Omental fat pad (tissue), 4 donors: ENCODE data around the gene BIRC7. TPM values are rescaled to one million over a fixed set of nuclear protein-coding genes. Genes with fewer than 3 reads are reported as not detected.

Experiments
- ATAC-seq: fragments of 150-250 bp; one replicate; pipeline ENCODE4 v1.9.1; 2016; ENCODE audit warnings: mild to moderate bottlenecking, moderate library complexity; ENCODE audit not compliant: low FRiP score
- DNase-seq: peaks from one replicate; pipeline ENCODE4 v3.0.0-alpha.2; 2019; ENCODE audit warnings: low spot score
- CTCF ChIP-seq, 3 donors: fragments of 450-650 bp; IDR thresholded peaks; one replicate each; pipeline ENCODE4 v1.5.1; 2016 to 2017; ENCODE audit warnings: antibody characterized with exemption in 3 of 3, mild to moderate bottlenecking in 3 of 3, moderate library complexity in 2 of 3
- total RNA-seq, 4 donors: library from RNA; depleted of rRNA; stranded (reverse); fragments of >200 nt; gene quantifications; one replicate each; pipeline ENCODE4 v1.1.0, GENCODE V29; 2016

BIRC7 gene
- total RNA-seq, 4 donors from 2014 or later = 0.48 to 3.0 TPM; not detected in 2

DNA sequence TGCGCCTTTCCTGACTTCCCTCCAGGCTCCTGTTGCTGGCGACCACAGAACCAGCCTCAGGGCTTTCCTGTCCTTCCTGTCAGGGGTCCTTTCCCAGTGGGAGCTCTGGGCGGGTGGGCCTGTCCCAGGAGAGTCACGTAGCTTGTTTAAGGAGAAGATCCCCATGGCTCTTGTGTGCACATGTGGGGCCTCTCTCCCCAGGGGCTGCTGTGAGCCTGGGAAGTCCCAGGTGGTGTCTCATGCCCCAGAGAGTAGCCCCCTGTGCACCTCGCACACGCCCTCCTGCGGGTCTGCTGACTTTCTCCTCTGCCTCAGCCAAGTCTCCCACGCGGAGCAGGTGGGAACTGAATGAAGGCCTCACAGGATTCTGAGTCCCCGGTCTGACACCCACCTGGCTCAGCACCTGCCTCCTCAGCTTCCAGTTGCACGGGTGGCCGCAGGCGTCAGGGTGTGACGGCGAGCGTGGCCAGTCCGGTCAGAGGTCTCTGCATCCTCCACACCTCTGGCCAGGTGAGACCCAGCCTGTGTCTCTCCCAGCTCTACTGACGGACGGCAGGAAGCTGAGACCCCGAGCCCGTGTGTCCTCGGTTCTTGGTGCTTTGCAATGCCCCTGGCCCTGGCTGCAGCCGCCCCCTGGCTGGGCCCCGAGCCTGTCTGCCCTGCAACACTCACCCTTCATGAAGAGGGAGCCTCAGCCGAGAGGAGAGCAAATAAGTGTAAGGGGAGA lies 24.2 kb downstream of the BIRC7 start:
- DNase-seq (no peak), ATAC-seq (no peak)
- no peak for TF ChIP-seq CTCF (IDR thresholded peaks at IDR 0.05)

GRCh38 chr20:63260521-63260920 lies 24.8 kb downstream of the BIRC7 start:
- TF ChIP-seq CTCF (IDR thresholded peaks at IDR 0.05) = no peak
- DNase-seq (no peak), ATAC-seq (no peak)

DNA sequence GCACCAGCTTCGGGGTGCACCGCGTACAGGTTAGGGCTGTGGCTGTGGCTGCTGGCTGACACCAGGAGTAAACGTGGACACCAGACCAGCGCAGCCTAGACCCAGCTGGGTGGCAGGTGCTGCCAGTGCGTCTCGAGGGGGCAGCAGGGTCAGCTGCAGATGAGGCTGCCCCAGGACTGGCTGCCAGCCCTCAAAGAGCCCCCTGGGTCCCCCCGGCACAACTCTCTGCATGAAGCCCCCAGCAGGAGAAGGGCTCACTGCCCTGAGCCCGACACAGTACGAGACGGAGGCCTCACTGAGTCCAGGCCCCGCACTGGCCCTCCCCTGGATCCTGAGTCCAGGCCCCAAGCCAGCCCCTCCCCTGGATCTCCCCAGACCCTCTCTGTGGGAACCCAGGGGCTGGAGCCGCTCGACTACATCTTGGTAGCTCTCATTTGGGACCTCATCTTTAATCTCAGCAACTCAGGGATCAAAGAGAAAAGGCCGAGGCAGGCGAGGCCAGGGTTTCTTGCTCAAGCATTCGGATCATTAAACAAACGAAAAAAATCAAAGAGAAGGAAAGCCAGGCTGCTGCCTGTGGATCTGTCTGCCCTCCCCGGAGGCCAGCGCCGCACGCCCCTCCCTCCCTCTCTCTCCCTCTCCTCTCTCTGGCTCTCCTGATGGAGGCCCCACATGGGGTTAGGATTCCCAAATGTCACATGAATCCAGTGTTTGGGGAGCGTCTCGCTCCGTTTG lies 25.5 kb downstream of the BIRC7 start:
- TF ChIP-seq CTCF (IDR thresholded peaks at IDR 0.05) = no peak
- DNase-seq (no peak), ATAC-seq (no peak)

DNA sequence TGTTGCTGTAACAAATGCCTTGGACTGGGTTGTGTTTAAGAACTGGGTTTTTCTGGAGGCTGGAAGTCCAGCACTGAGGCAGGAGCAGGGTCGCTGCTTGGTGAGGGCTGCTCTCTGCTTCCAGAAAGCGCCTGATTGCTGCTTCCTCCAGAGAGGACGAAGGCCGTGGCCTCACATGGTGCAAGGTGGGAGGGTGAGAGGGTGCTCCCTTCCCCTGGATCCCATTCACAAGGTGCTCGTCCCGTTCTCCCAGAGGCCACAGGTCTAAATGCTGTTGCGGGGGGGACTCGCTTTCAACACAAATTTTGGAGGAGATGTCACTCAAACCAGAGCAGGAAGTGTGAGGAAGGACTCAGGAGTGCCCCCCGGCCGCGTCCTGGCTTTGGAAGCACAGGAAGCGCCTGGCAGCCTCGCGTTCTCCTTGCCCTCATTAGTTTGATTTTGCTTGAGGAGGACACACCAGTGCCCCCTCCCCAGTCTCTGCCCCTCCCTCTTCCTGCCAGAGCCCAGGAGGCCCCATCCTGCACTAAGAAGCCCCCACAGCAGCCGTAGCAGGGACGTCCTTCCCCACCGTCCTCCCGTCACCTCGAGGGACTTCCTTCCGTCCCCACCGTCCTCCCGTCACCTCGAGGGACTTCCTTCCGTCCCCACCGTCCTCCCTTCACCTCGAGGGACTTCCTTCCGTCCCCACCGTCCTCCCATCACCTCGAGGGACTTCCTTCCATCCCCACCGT lies 26.3 kb downstream of the BIRC7 start:
- no peak for TF ChIP-seq CTCF (IDR thresholded peaks at IDR 0.05)
- no peak for ATAC-seq
- no peak for DNase-seq

DNA sequence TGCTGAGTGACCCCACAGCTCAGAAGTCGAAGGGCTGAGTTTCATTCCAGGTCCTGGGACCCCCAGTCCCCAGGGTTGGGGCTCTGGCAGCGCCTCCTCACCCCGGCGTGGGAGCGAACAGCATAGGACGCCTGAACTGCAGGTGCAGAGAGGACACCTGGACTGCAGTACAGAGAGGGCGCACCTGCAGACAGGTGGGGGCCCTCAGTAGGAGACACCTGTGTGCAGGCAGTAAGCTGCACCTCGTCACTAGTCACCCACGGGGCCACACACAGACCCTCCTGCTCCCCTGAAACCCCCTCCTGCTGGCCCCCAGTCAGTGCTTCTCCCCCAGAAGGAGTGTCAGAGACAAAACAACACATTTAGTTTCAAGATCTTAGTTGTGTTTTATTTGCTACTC lies 27.1 kb downstream of the BIRC7 start:
- no peak for DNase-seq
- no peak for ATAC-seq
- TF ChIP-seq CTCF (IDR thresholded peaks at IDR 0.05) = no peak

- DNase-seq (no peak), ATAC-seq (no peak)
- no peak for TF ChIP-seq CTCF (IDR thresholded peaks at IDR 0.05)
Measured at GRCh38 chr20:63264000-63264399, 28.3 kb downstream of the BIRC7 start.
